Skin epidermis (tissue), 12 donors: ENCODE data around the gene SCUBE1.

Source experiments
- H3K27ac ChIP-seq, 21 experiments: fragments of 200-600 bp; sonication (generic) in 11 of 21; one replicate each; pipeline ENCODE4 v1.5.0; 2020; ENCODE audit warnings: mild to moderate bottlenecking in 3 of 21, inconsistent platforms in 2 of 21, moderate library complexity in 2 of 21
- H3K4me3 ChIP-seq, 7 experiments: fragments of 200-600 bp; sonication (generic) in 2 of 7; one replicate each; pipeline ENCODE4 v1.5.0; 2020; ENCODE audit warnings: inconsistent platforms in 2 of 7, mild to moderate bottlenecking in 2 of 7, moderate library complexity in 1 of 7

Gene SCUBE1

DNA sequence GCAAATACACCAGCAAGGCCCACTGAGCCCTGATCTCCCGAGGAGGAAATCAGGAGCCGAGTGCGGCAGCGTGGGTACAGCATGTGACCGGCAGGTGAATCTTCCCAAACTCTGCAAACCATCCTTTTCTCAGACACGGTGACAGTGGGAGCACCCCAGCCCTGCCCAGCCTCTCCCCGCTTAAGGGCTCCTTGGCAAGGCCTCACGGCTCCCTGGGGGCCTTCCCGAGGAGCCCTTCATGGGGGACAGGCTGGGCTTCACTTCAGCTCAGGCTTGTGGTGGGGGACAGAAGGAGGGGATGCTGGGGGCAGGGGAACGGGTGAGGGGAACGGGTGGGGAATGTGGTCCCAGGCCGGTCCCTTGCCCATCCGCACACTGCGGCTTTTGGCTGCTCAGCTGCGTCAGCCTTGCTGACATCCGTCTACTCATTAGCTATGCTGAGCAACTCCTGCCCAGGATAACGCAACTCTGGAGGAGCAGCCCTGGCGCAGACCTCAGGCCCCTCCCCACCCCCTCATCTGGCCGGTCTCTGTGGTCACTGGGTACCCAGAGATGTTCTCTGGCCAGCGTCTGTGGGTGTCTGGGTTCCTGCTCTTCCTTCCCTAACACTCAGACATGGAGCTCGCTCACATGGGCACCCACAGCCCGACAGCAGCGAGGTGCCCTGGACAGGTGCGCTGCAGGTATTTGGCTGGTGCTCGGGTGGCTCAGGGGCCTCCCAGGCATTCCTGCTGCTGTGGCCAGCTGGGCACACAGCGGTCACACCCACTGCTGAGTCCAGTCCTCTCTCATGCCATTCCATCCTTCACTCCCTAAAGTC is 134.3 kb downstream of the SCUBE1 start:
- H3K4me3 ChIP-seq = no peak overlapping the region
- H3K27ac ChIP-seq = no peak overlapping the region

DNA sequence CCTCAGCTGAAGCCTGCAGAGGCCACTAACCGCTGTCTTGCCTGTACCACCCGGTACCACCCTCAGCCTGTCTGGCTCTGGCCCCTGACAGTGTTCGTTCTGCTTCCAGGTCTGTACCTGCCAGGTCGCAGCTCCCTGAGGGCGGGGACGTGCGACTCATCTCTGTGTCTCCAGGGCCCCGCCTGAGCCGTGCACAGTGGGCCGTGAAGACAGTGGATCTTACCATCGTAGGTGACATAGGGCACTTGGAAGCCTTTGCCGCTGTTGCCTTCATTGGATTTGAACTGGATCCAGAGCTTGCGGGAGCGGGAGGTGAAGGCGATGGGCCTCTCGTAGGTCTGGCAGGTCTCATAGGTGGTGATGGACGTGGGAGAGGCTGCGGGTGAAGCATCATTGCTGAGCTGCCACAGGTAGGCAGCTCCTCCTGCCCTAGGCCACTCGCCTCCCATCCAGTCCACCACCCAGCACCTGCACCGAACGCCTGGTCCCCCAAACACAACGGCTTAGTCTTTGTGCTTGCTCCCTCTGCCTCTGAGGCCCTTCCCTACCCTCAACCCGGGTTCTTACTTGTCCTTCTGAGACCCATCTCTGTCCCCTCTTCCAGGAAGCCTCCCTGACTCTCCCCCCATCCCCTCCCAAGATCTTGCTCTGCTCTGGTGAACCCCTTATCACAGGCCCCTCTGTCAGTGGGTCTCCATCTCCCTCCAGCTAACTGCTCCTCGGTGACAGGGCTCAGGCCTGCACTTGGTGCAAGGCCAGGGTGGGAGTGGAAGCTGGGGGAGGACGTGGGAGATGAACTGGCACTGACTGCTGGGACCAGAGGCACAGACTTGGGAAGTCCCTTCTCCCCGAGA is 135.1 kb downstream of the SCUBE1 start:
- no peak overlapping the region for H3K4me3 ChIP-seq
- no peak overlapping the region for H3K27ac ChIP-seq

DNA sequence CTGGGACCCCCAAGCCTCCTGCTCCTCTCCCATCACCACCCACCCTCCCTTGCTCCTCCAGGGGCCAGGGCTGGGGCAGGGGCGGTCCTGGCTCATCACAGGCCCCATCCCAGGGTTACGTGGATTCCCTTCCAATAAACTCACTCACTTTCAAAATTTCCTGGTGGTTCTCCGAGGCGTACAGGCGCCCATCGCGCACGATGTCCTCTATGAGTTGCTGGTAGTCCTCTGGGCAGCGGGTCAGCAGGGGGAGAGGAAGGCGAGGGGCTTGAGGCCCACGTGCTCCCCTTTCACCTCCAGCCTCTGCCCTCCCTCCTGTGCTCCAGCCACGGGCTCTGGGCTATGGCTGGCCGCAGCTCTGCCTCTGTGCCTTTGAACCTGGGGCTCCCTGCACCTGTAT is 135.8 kb downstream of the SCUBE1 start:
- H3K27ac ChIP-seq = no peak overlapping the region
- no peak overlapping the region for H3K4me3 ChIP-seq

DNA sequence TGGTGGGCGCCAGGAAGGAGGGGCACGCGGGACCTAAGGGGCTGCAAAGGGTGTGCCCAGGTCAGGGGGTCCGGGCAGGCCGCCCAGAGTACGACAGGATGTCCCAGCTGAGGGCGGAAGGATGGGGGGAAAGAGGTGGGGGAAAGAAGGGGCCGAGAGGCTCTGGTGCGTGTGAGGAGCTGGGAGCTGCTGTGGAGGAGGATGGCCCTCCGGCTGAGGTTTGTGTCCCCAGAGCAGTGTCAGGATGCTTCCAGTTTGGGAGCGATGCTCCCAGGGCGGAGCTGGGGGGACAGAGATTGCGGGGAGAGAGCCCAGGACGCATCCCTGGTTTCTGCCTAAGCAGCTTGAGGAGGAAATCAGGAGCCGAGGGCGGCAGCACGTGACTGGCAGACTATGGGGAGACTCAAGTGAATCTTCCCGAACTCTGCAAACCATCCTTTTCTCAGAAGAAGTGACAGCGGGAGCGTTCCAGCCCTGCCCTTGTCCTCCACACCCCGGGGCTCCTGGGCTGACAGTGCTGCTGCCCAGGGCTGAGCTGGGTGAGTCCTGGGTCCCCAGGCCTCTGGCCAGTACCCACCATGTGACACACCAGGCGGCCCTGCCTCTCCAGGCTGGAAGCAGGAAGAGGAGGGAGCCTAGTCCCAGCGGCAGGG is 136.5 kb downstream of the SCUBE1 start:
- no peak overlapping the region for H3K27ac ChIP-seq
- H3K4me3 ChIP-seq = no peak overlapping the region

DNA sequence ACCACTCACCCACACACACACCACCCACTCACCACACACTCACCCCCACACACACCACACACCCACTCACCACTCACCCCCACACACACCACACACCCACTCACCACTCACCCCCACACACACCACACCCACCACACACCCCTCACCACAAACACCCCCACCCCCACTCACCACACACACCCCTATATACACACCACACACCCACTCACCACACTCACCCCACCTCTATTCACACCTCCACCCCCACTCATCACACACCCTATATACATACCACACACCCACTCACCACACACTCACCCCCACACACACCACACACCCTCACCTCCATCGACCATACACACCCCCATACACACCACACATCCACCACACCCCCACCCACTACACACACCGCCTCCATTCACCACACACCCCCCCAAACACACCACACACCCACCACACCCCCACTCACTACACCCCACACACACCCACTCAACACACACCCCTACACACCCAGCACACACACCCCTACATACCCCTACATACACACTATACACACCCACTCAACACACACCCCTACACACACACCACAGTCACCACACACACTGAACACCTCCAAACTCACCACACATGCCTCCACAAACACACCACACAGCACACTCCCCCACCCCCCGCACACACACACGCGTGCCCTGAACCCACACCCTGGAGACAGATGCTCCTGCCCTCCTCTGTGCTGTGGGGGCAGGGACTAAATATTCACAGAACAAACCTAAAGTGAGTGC is 137.2 kb downstream of the SCUBE1 start:
- H3K4me3 ChIP-seq = no peak overlapping the region

DNA sequence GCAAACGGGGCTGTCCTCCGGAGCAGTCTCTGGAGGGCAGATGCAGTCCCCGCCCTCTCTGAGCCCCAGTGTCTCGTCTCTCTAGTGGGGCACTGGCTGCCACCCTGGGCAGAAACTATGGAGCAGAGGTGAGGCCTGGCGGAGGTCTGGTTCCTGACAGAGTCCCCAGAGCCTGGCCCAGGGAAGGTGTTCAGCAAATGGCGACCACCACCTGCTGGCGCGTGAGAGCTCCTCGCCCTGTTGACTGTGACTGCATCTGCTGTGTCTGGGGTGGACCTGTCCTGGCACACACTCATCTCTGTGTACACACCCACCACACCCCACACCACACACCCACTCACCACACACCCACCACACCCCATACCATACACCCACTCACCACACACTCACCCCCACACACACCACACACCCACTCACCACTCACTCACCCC is 137.9 kb downstream of the SCUBE1 start:
- Histone ChIP-seq H3K27ac (no peak overlapping the region), H3K4me3 (no peak overlapping the region)

More for the DNA sequence above, 137.2 kb downstream of the SCUBE1 start:
- H3K27ac ChIP-seq = no peak overlapping the region

DNA sequence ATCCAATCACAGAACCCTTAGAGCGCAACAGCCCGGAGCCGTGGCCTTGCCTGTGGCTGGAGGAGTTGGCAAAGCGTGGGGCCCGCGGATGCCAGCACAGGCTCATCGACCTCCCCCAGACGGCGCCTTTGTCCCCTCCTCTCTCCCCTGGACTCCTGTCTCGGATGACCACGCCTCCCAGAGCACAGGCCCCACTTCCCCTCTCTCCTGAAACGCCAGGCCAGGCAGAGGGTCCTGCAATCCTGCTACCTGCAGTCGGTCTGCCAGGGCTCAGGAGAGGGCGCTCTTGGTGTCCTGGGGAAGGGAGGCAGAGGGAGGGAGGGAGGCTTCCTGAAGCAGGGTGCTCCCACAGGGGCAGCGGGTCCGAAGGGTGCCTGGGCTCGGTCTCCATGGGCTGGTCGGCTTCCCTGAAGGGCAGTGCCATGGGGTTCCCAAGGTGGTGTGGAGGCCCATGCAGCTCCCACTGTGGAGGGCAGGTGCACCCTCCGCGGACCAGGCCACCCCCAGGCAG is 139.6 kb downstream of the SCUBE1 start:
- H3K27ac ChIP-seq = no peak overlapping the region
- H3K4me3 ChIP-seq = no peak overlapping the region

DNA sequence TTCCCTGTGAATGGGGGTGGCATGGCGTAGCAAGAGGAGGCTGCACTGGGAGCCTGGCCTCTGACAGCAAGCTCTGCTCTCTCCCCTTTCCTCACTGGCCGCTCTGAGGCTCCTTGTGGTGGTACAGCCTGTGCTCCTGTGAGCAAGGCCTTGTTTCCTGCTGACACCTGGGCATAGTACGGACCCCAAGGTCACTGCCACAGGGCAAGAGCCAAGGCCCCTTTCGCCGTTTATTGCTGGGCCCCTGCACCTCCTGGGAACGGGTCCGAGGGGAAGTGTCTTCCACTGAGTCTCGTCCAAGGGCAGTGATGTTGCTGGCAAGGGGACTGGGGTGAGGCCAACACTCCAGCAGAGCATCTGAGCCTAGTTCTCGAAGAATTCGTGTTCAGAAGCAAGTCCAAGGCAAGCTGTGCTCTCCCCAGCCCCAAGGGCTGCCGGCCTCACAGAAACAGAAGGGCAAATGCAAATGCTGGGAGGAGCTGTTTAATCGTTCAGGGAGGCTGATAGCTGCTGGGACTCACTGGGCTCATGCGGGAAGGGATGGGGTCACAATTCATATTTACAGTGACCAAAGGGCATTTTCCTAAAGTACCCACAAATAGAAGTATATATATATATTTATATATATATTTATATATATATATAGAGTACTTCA is 140.3 kb downstream of the SCUBE1 start:
- Histone ChIP-seq H3K27ac (no peak overlapping the region), H3K4me3 (no peak overlapping the region)

DNA sequence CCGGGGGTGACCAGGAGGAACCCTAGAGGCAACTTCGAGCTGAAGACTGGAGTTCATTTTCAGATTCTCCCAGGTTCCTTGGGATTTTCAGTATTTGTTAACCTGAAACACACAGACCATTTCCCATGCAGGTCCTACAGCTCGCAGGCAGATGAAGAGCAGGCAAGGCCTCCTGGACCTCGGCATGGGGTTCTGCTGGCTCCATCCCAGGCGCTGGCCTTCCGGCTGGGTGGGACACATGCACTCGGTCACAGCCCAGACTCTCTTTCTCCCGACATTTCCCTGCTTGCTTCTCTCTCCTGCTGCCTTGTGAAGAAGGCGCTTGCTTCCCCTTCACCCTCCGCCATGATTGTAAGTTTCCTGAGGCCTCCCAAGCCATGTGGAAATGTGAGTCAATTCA is 140.8 kb downstream of the SCUBE1 start:
- Histone ChIP-seq H3K4me3 (no peak overlapping the region), H3K27ac (no peak overlapping the region)

DNA sequence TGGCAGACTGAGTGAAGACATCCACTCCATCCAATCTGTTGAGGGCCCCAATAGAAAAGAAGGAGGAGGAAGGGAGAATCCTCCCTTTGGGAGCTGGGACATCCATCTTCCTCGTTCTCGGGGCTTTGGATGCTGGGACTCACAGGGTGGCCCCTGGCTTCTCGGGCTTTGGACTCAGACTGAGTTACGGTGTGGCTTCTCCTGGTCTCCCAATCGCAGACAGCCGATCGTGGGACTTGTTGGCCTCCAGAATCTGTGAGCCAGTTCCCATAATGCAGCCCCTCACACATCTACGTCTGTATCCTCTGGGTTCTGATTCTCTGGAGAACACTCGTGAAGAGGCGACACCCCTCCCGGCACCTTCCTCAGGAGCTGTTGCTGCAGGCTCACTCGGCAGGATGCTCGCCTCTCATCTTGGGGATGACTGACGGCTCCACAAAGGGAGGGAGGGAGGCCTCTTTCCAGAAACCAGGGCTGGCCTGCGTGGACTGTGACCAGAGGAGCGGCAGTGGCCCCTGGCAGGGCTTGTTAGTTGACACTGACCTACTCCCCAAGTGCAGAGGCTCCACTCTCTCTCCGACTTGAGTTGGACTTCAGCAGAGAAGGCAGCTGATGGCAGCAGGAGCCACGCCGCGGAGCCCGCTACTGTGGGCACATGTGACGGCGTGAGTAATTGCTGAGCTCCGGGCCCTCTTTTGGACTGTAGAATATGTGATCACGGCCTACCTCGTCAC is 141.5 kb downstream of the SCUBE1 start:
- H3K27ac ChIP-seq = no peak overlapping the region

DNA sequence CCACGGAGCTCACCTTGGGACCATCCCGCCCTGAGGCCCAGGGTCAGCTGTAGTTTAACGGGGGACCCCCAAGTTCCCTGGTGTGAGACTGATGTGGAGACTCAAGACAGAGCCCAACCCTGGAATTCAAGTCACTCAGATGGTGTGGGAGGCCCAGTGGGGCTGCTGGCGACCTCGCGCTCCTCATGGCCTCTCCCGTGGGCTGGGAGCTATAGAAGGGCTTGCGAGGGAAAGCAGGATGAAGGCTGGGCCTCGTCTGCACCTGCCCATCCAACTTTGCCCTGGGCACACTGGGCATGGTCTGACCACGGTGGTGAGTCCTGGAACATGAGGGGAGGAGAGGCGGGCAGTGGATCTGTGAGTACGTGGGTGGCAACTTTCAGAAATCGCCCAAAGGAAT is 142.6 kb downstream of the SCUBE1 start:
- H3K27ac ChIP-seq = no peak overlapping the region
- no peak overlapping the region for H3K4me3 ChIP-seq

More for the DNA sequence above, 141.5 kb downstream of the SCUBE1 start:
- H3K4me3 ChIP-seq = no peak overlapping the region

DNA sequence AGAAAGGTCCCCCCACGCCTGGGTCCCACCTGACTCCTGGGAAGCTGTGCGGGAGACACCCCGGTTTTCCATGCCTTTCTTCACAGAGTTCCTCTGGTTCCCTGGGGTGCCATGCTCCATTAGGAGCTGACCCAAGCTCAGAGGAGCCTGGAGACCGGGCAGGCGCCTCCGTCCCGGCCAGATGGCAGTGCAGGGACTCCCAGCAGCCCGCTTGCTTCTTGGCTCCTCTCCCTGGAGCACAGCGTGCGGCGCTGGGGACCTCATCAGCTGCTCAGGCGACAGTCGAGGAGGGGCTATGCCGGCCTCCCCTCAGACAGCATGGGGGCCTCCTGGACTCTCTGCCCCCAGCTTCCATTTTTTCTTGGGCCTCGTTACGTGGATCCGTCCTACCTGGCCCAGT is 143.1 kb downstream of the SCUBE1 start:
- Histone ChIP-seq H3K4me3 (no peak overlapping the region), H3K27ac (no peak overlapping the region)

DNA sequence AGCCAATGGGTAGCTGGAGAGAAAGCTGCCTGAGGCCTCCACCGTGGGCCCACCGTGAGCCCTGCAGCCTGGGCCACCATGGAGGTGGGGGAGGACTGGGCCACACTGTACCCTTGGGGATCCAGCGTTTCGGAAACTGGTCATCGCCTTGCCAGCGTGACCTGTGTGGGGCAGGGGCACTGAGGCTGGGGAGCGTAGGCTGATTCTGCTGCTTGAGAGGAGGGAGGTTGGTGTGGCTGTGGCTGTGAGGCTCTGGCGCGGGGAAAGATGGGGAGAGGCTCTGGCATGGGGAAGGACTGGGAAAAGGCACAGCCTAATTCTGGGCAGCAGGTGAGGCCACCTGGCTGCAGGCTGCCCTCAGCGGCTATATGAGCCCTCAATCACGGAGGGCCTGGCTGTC is 143.6 kb downstream of the SCUBE1 start:
- H3K27ac ChIP-seq = no peak overlapping the region
- H3K4me3 ChIP-seq = no peak overlapping the region

DNA sequence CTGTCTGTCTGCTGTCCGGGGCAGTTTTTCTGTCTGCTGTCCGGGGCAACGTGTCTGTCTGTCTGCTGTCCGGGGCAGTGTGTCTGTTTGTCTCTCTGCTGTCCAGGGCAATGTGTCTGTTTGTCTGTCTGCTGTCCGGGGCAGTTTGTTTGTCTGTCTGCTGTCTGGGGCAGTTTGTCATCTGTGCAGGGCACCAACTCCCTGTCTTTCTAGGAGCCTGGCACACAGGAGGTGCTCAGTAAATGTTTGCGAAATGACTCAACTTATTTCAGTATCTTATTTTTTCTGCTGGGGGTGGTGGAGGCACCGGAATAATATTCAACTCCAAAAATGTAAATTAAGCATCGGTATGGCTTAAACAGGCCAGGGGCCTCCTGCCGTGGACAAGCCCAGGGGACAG is 144.2 kb downstream of the SCUBE1 start:
- Histone ChIP-seq H3K27ac (no peak overlapping the region), H3K4me3 (no peak overlapping the region)

DNA sequence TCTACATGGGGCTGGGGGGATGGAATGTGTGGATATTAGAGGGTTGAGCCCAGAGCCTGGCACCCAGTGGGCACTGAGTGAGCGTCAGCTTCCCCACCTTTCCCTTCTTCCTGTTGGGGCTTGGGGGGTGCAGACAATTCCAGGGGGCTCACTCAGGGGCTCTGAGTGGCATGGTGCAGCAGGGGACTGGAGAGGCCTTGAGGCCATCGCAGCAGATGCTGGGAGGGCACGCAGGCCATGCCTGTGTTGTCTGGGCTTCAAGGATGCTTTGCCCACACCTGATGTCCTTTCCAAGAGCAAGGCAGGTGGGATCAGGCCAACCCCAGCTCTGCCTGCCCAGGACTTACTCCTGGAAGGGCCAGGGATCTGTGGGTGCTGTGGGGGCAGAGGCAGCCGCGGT is 145.0 kb downstream of the SCUBE1 start:
- Histone ChIP-seq H3K4me3 (no peak overlapping the region), H3K27ac (no peak overlapping the region)

DNA sequence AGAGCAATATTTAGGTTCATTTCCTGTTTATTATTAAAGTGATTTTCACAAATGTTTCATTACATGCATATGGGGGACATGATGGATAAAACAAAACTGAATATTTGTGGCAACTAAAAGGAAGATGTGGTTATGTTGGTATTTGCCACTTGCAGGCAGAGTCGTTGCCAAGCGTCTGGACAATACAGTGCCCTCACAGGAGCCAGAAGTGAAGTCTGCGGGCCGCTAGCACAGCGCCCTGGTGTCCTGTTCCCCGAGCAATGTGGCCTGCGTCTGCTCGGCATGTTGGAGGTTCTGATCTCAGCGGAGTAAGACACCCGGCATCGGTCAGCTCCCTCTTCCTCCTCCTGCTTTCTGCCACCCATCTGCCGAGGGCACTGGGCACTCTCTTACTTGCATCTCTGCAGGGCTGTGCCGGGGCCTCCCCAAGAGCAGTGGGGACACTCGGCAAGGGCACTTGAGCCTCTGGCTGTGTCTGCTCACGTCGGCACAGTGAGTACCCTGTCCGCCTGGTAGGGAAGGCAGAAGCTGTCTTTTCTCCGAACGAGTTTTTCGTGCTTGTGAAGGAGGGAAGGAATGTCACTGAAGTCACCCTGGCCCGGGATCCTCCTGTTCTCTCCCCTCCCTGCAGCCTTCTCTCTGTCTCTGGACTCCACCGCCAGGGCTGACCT is 145.8 kb downstream of the SCUBE1 start:
- Histone ChIP-seq H3K27ac (no peak overlapping the region), H3K4me3 (no peak overlapping the region)

DNA sequence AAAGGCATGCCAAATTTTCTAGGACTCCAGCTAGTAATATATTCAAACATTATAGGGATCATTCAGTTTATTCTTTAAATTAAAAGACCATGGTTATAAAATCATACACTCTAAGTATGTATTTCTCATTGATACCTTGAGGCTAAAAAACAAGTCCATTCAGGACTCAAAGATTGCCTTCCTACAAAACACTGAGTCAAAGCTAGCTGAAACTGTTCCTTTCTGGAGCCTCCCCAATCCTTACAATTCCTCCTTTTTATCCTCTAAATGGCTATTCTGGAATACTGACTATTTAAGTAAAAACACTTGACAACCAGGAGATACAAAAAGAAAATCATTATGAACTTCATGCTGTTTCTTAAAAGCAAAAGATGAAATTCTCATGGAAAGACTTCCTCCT is 151.3 kb downstream of the SCUBE1 start:
- Histone ChIP-seq H3K27ac (no peak overlapping the region), H3K4me3 (no peak overlapping the region)
